Stomach smooth muscle (tissue), 2 donors: Measurements from ENCODE around the gene MEGF11.

ENCODE experiments used
- H3K27ac ChIP-seq: one replicate; pipeline ENCODE4 v1.7.0; 2013; ENCODE audit warnings: mild to moderate bottlenecking, low read length, inconsistent platforms
- H3K27me3 ChIP-seq, 2 donors: one replicate each; pipeline ENCODE4 v1.7.0; 2013; ENCODE audit warnings: low read length in 2 of 2; ENCODE audit not compliant: insufficient read depth in 2 of 2, control insufficient read depth in 1 of 2
- H3K36me3 ChIP-seq, 2 donors: one replicate each; pipeline ENCODE4 v1.7.0; 2013; ENCODE audit warnings: low read length in 2 of 2; ENCODE audit not compliant: control insufficient read depth in 2 of 2, insufficient read depth in 2 of 2
- H3K4me1 ChIP-seq: one replicate; pipeline ENCODE4 v1.7.0; 2013; ENCODE audit warnings: low read length; ENCODE audit not compliant: control insufficient read depth, insufficient read depth
- H3K4me3 ChIP-seq, 2 donors: one replicate each; pipeline ENCODE4 v1.7.0; 2013; ENCODE audit warnings: low read length in 2 of 2
- H3K9ac ChIP-seq, 2 donors: one replicate each; pipeline ENCODE4 v1.7.0; 2013; ENCODE audit warnings: low read length in 2 of 2, mild to moderate bottlenecking in 1 of 2
- H3K9me3 ChIP-seq, 2 donors: one replicate each; pipeline ENCODE4 v1.7.0; 2013; ENCODE audit warnings: low read length in 2 of 2; ENCODE audit not compliant: control insufficient read depth in 2 of 2
- donor health status: healthy.
- donor health status: Pancreatic carcinoma.

The MEGF11 gene

GRCh38 chr15:66169023-66169422, 84.5 kb downstream of the MEGF11 start:
- no peaks in the 10 kb centered on the region for H3K9me3 ChIP-seq
- H3K4me3 ChIP-seq, result no peak overlapping the region
- H3K27ac ChIP-seq, result no peak overlapping the region
- H3K36me3 ChIP-seq, result no peaks in the 10 kb centered on the region
- peaks cover 5 to 12% of the 10 kb centered on the region in 2 donors for H3K27me3 ChIP-seq
- no peaks in the 10 kb centered on the region for H3K4me1 ChIP-seq
- no peak overlapping the region for H3K9ac ChIP-seq

GRCh38 chr15:66167854-66168253, 85.7 kb downstream of the MEGF11 start:
- Histone ChIP-seq H3K9ac (no peak overlapping the region), H3K27me3 (peaks cover 0 to 7% of the 10 kb centered on the region in 2 donors), H3K36me3 (no peaks in the 10 kb centered on the region), H3K4me3 (no peak overlapping the region), H3K9me3 (no peaks in the 10 kb centered on the region), H3K27ac (no peak overlapping the region), H3K4me1 (no peaks in the 10 kb centered on the region)

- Histone ChIP-seq H3K27me3 (peaks cover 0 to 2% of the 10 kb centered on the region in 2 donors), H3K9ac (no peak overlapping the region), H3K9me3 (no peaks in the 10 kb centered on the region), H3K4me1 (no peaks in the 10 kb centered on the region), H3K4me3 (no peak overlapping the region), H3K27ac (no peak overlapping the region), H3K36me3 (no peaks in the 10 kb centered on the region)
Measured at GRCh38 chr15:66165856-66166255, 87.7 kb downstream of the MEGF11 start.

- Histone ChIP-seq H3K4me1 (no peaks in the 10 kb centered on the region), H3K27ac (no peak overlapping the region), H3K4me3 (no peak overlapping the region), H3K27me3 (peaks cover 0 to 2% of the 10 kb centered on the region in 2 donors), H3K36me3 (no peaks in the 10 kb centered on the region), H3K9me3 (no peaks in the 10 kb centered on the region), H3K9ac (no peak overlapping the region)
Measured at GRCh38 chr15:66164788-66165187, 88.8 kb downstream of the MEGF11 start.

- Histone ChIP-seq H3K9ac (no peak overlapping the region), H3K4me3 (no peak overlapping the region), H3K4me1 (no peaks in the 10 kb centered on the region), H3K9me3 (no peaks in the 10 kb centered on the region), H3K27ac (no peak overlapping the region), H3K27me3 (peaks cover 0 to 4% of the 10 kb centered on the region in 2 donors), H3K36me3 (no peaks in the 10 kb centered on the region)
Measured at GRCh38 chr15:66163553-66163952, 90.0 kb downstream of the MEGF11 start.

GRCh38 chr15:66162286-66162685, 91.3 kb downstream of the MEGF11 start:
- Histone ChIP-seq H3K27ac (no peak overlapping the region), H3K9ac (no peak overlapping the region), H3K27me3 (peaks cover 0 to 4% of the 10 kb centered on the region in 2 donors), H3K36me3 (no peaks in the 10 kb centered on the region), H3K9me3 (no peaks in the 10 kb centered on the region), H3K4me1 (no peaks in the 10 kb centered on the region), H3K4me3 (no peak overlapping the region)

GRCh38 chr15:66161575-66162118, 91.9 kb downstream of the MEGF11 start:
- Histone ChIP-seq H3K4me3 (no peak overlapping the region), H3K27me3 (peaks cover 0 to 8% of the 10 kb centered on the region in 2 donors), H3K4me1 (no peaks in the 10 kb centered on the region), H3K27ac (no peak overlapping the region), H3K9ac (no peak overlapping the region), H3K36me3 (no peaks in the 10 kb centered on the region), H3K9me3 (no peaks in the 10 kb centered on the region)

GRCh38 chr15:66161108-66161507, 92.4 kb downstream of the MEGF11 start:
- H3K27ac ChIP-seq, result no peak overlapping the region
- H3K27me3 ChIP-seq, result peaks cover 3 to 9% of the 10 kb centered on the region in 2 donors
- no peaks in the 10 kb centered on the region for H3K9me3 ChIP-seq
- H3K36me3 ChIP-seq, result no peaks in the 10 kb centered on the region
- no peak overlapping the region for H3K9ac ChIP-seq
- no peak overlapping the region for H3K4me3 ChIP-seq
- no peaks in the 10 kb centered on the region for H3K4me1 ChIP-seq

GRCh38 chr15:66157507-66157906, 96.0 kb downstream of the MEGF11 start:
- no peak overlapping the region for H3K4me3 ChIP-seq
- H3K27me3 ChIP-seq, result peaks cover 4 to 19% of the 10 kb centered on the region in 2 donors
- no peaks in the 10 kb centered on the region for H3K9me3 ChIP-seq

GRCh38 chr15:66156310-66156975, 97.1 kb downstream of the MEGF11 start:
- H3K27me3 ChIP-seq, result peaks cover 4 to 24% of the 10 kb centered on the region in 2 donors

More at GRCh38 chr15:66157507-66157906, 96.0 kb downstream of the MEGF11 start:
- no peaks in the 10 kb centered on the region for H3K4me1 ChIP-seq
- no peak overlapping the region for H3K9ac ChIP-seq
- H3K27ac ChIP-seq, result no peak overlapping the region
- H3K36me3 ChIP-seq, result no peaks in the 10 kb centered on the region

GRCh38 chr15:66155065-66155464, 98.5 kb downstream of the MEGF11 start:
- H3K4me3 ChIP-seq, result no peak overlapping the region

More at GRCh38 chr15:66156310-66156975, 97.1 kb downstream of the MEGF11 start:
- Histone ChIP-seq H3K9ac (no peak overlapping the region), H3K4me1 (no peaks in the 10 kb centered on the region), H3K9me3 (no peaks in the 10 kb centered on the region), H3K36me3 (no peaks in the 10 kb centered on the region), H3K4me3 (no peak overlapping the region), H3K27ac (no peak overlapping the region)

More at GRCh38 chr15:66155065-66155464, 98.5 kb downstream of the MEGF11 start:
- Histone ChIP-seq H3K36me3 (no peaks in the 10 kb centered on the region), H3K27ac (no peak overlapping the region), H3K9me3 (no peaks in the 10 kb centered on the region), H3K27me3 (peaks cover 4 to 24% of the 10 kb centered on the region in 2 donors), H3K9ac (no peak overlapping the region), H3K4me1 (no peaks in the 10 kb centered on the region)
